DOHH2 (cell line): ENCODE measurements around the gene GFRA1.

Experiments used
- H3F3A ChIP-seq: fragments of 200-600 bp; sonication (generic), shearing (Covaris generic); 2 replicates; pipeline ENCODE4 v1.6.0; 2016; ENCODE audit warnings: antibody characterized with exemption, mild to moderate bottlenecking; ENCODE audit not compliant: control insufficient read depth, insufficient read depth
- H3K27ac ChIP-seq: fragments of 200-600 bp; sonication (generic); 2 replicates; pipeline ENCODE4 v1.5.1; 2014; ENCODE audit warnings: low read depth, mild to moderate bottlenecking, low read length, moderate library complexity
- H3K27me3 ChIP-seq: fragments of 200-600 bp; sonication (generic); 2 replicates; pipeline ENCODE4 v1.6.1; 2014; ENCODE audit warnings: mild to moderate bottlenecking, low read length, mixed read lengths; ENCODE audit not compliant: control insufficient read depth
- H3K36me3 ChIP-seq: fragments of 200-600 bp; sonication (generic); 2 replicates; pipeline ENCODE4 v1.6.1; 2014; ENCODE audit warnings: mild to moderate bottlenecking, low read length, moderate library complexity, mixed read lengths; ENCODE audit not compliant: control insufficient read depth
- H3K4me1 ChIP-seq: fragments of 200-600 bp; sonication (generic); 2 replicates; pipeline ENCODE4 v1.6.1; 2014; ENCODE audit warnings: mild to moderate bottlenecking, low read length, mixed read lengths; ENCODE audit not compliant: control insufficient read depth
- H3K4me2 ChIP-seq: fragments of 200-600 bp; sonication (generic); 2 replicates; pipeline ENCODE4 v1.6.0; 2014; ENCODE audit warnings: mild to moderate bottlenecking, low read length, moderate library complexity
- H3K4me3 ChIP-seq: fragments of 200-600 bp; sonication (generic); 2 replicates; pipeline ENCODE4 v1.5.1; 2014; ENCODE audit warnings: mild to moderate bottlenecking, low read length, mixed read lengths
- H3K79me2 ChIP-seq: fragments of 200-600 bp; sonication (generic); 2 replicates; pipeline ENCODE4 v1.6.1; 2014; ENCODE audit warnings: mild to moderate bottlenecking, low read length, mixed read lengths; ENCODE audit not compliant: control insufficient read depth
- H3K9me2 ChIP-seq: fragments of 200-600 bp; sonication (generic); replicated peaks from 2 replicates; pipeline ENCODE4 v1.6.1; 2014; ENCODE audit warnings: mild to moderate bottlenecking, low read length, mixed read lengths; ENCODE audit not compliant: control insufficient read depth
- H3K9me3 ChIP-seq: fragments of 200-600 bp; sonication (generic); 2 replicates; pipeline ENCODE4 v1.6.1; 2014; ENCODE audit warnings: antibody characterized with exemption, low read length, mixed read lengths; ENCODE audit not compliant: control insufficient read depth, insufficient read depth
- H4K20me1 ChIP-seq: fragments of 200-600 bp; sonication (generic); 2 replicates; pipeline ENCODE4 v1.6.0; 2014; ENCODE audit warnings: low read depth, mild to moderate bottlenecking, antibody characterized with exemption, low read length, moderate library complexity; ENCODE audit not compliant: control insufficient read depth, insufficient read depth
- EZH2phosphoT487 ChIP-seq: fragments of 200-600 bp; sonication (generic); IDR thresholded peaks from 2 replicates; pipeline ENCODE4 v1.6.1; 2017; ENCODE audit warnings: borderline replicate concordance, mild to moderate bottlenecking, antibody characterized with exemption, low read length, moderate library complexity, mixed read lengths
- TF ChIP-seq, protein P1 (sequence below): fragments of 200-600 bp; sonication (generic); IDR thresholded peaks from one replicate; pipeline ENCODE4 v1.5.1; 2014; ENCODE audit warnings: antibody characterized with exemption, mild to moderate bottlenecking, low read depth, low read length; ENCODE audit not compliant: poor library complexity, severe bottlenecking

GFRA1 gene

DNA sequence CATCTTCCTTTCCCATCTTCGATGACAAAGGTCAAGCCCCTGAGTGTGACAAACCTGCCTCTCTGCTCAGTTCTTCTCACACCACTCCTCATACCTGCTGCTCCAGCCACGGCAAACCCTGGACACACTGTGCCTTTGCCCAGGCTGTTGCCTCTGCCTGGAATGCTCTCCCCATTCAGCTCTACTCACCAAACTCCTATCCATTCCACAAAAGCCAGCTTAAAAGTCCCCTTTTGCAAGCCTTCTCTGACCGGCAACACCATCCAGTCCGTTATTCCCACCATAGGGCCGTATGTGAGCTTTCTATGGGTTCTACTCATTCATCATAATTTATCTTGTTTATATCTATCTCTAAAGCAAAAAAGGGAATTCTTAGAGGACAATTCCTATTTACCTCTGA lies 15.2 kb downstream of the GFRA1 start:
- no peaks in the 10 kb centered on the region for H3K4me1 ChIP-seq
- TF ChIP-seq, protein P1, sequence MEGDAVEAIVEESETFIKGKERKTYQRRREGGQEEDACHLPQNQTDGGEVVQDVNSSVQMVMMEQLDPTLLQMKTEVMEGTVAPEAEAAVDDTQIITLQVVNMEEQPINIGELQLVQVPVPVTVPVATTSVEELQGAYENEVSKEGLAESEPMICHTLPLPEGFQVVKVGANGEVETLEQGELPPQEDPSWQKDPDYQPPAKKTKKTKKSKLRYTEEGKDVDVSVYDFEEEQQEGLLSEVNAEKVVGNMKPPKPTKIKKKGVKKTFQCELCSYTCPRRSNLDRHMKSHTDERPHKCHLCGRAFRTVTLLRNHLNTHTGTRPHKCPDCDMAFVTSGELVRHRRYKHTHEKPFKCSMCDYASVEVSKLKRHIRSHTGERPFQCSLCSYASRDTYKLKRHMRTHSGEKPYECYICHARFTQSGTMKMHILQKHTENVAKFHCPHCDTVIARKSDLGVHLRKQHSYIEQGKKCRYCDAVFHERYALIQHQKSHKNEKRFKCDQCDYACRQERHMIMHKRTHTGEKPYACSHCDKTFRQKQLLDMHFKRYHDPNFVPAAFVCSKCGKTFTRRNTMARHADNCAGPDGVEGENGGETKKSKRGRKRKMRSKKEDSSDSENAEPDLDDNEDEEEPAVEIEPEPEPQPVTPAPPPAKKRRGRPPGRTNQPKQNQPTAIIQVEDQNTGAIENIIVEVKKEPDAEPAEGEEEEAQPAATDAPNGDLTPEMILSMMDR = no peak
- no peak for TF ChIP-seq EZH2phosphoT487
- H3K27ac ChIP-seq = no peak overlapping the region

DNA sequence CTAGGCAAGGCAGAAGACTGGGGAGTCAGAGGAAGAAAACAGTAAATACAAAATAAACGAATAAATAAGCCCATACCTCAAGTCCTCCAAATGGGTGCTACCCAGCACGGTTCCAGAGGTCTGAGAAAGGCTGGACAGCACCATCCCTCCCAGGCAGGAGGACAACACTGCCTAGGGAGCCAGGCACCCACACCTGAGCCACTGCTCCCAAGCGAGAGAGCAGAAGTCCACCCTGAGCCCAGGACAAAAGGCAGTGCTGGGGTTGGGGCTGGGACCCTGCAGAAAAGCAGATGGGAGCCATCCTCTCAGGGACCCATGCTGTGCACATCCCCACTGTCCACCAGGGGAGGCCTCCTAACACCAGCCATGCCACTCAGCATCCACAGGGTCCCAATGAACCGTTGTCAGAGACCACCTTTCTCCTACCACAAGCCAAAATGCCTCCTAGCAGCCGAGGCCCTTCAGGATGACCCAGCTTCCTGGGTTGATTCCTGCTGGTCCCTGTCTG lies 16.2 kb downstream of the GFRA1 start:
- no peaks in the 10 kb centered on the region for H4K20me1 ChIP-seq
- H3K79me2 ChIP-seq = no peaks in the 10 kb centered on the region
- no peak overlapping the region for H3K27ac ChIP-seq
- no peaks in the 10 kb centered on the region for H3K9me3 ChIP-seq
- no peak overlapping the region for H3K4me3 ChIP-seq
- no peaks in the 10 kb centered on the region for H3F3A ChIP-seq
- no peaks in the 10 kb centered on the region for H3K27me3 ChIP-seq
- H3K4me2 ChIP-seq = no peak overlapping the region
- no peaks in the 10 kb centered on the region for H3K36me3 ChIP-seq
- TF ChIP-seq, protein P1 = no peak
- no peak for TF ChIP-seq EZH2phosphoT487
- H3K9me2 ChIP-seq = no peaks in the 10 kb centered on the region
- H3K4me1 ChIP-seq = no peaks in the 10 kb centered on the region

More for the DNA sequence above, 15.2 kb downstream of the GFRA1 start:
- H3K36me3 ChIP-seq = no peaks in the 10 kb centered on the region
- H4K20me1 ChIP-seq = no peaks in the 10 kb centered on the region
- H3K27me3 ChIP-seq = no peaks in the 10 kb centered on the region
- no peaks in the 10 kb centered on the region for H3K9me3 ChIP-seq
- no peak overlapping the region for H3K4me3 ChIP-seq
- H3K4me2 ChIP-seq = no peak overlapping the region
- H3F3A ChIP-seq = no peaks in the 10 kb centered on the region
- no peaks in the 10 kb centered on the region for H3K79me2 ChIP-seq
- no peaks in the 10 kb centered on the region for H3K9me2 ChIP-seq

DNA sequence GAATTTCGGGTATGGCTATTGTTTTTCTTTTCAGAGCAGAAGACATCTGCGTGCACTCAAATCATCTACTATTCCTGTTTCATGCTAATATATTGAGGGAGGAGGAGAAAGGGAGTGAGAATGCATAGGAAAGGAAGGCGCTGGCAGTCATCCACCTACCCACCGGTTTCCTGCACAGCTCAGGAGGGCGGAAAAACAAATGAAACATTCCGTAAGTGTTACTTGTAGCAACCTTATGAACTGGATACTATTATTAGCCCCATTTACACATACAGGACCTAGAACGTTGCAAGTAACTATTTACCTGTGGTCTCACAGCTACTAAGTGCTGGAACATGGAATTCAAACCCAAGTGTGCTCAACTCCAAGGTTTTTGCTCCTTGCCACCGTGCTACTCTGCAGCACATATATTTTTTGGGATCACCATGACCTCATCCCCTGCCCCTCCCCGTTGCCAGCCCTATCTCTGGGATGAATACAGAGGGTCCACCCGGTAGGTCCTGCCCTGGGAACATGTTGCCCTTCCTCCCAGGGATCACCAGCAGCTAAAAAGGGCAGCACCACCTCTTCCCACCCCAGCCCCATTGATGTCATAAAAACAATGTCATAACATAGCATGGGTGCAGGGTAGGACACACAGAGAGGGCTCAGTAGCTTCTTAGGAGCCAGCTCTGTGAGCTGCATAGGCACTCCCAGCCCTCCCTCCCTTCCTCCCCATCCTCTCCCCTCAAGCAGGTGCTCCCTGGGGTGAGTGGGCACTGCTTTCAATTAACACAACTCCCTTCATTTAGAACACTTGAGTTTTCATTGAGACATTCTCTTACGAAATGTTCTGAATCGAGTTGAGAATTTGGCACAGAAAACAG lies 16.9 kb downstream of the GFRA1 start:
- H3F3A ChIP-seq = no peaks in the 10 kb centered on the region
- no peak overlapping the region for H3K4me2 ChIP-seq
- H3K4me1 ChIP-seq = no peaks in the 10 kb centered on the region
- H3K27me3 ChIP-seq = no peaks in the 10 kb centered on the region
- H3K27ac ChIP-seq = no peak overlapping the region
- H3K9me3 ChIP-seq = no peaks in the 10 kb centered on the region
- H3K36me3 ChIP-seq = no peaks in the 10 kb centered on the region
- no peaks in the 10 kb centered on the region for H3K79me2 ChIP-seq
- no peaks in the 10 kb centered on the region for H4K20me1 ChIP-seq
- TF ChIP-seq, protein P1 = no peak
- no peak for TF ChIP-seq EZH2phosphoT487
- no peak overlapping the region for H3K4me3 ChIP-seq
- no peaks in the 10 kb centered on the region for H3K9me2 ChIP-seq
